ENCODE data around the gene TXLNB. TPM values are rescaled to one million over a fixed set of nuclear protein-coding genes. Genes with fewer than 3 reads are reported as not detected.
"Not testable (repeated sequence)": the region's sequence is repeated elsewhere in the genome, so short reads cannot be mapped to it uniquely, and the experiment has no call there.

The TXLNB gene
- total RNA-seq, 6 donors from 2014 or later, result 0.52 to 4.2 (median 0.94) TPM

GRCh38 chr6:139288496-139289040 is 3.2 kb downstream of the TXLNB start:
- H3K4me1 ChIP-seq, result peaks cover 21 to 29% (median 27%) of the 10 kb centered on the region in 4 donors
- 89 to 93% methylated on average over 7 to 8 of the region's 8 CpGs for WGBS, 2 donors
- H3K36me3 ChIP-seq, result no peaks in the 10 kb centered on the region
- TF ChIP-seq EP300 (IDR thresholded peaks at IDR 0.05), result no peak
- no peak for TF ChIP-seq POLR2AphosphoS5 (IDR thresholded peaks at IDR 0.05)
- TF ChIP-seq POLR2A (IDR thresholded peaks at IDR 0.05), result no peak
- no peak for TF ChIP-seq CTCF (IDR thresholded peaks at IDR 0.05)
- no peak for DNase-seq
- no peaks in the 10 kb centered on the region for H3K9me3 ChIP-seq
- no peak for ATAC-seq (ENCODE audit: low FRiP score in 2 of 2)
- H3K4me3 ChIP-seq, result no peak overlapping the region
- H3K27ac ChIP-seq, result no peak overlapping the region
- H3K27me3 ChIP-seq, result no peaks in the 10 kb centered on the region

- no peak overlapping the region for H3K4me3 ChIP-seq
- H3K27me3 ChIP-seq, result no peaks in the 10 kb centered on the region
- WGBS, 2 donors, result 95 to 98% methylated on average over 2 of the region's 2 CpGs
- no peak overlapping the region for H3K27ac ChIP-seq
- H3K36me3 ChIP-seq, result no peaks in the 10 kb centered on the region
- H3K9me3 ChIP-seq, result no peaks in the 10 kb centered on the region
- ATAC-seq (ENCODE audit: low FRiP score in 2 of 2) (no peak), DNase-seq (no peak)
- no peak for TF ChIP-seq POLR2A (IDR thresholded peaks at IDR 0.05)
- no peak for TF ChIP-seq POLR2AphosphoS5 (IDR thresholded peaks at IDR 0.05)
- TF ChIP-seq EP300 (IDR thresholded peaks at IDR 0.05), result no peak
- TF ChIP-seq CTCF (IDR thresholded peaks at IDR 0.05), result no peak
- peaks cover 20 to 29% (median 27%) of the 10 kb centered on the region in 4 donors for H3K4me1 ChIP-seq
Observed at GRCh38 chr6:139287868-139288267, 3.9 kb downstream of the TXLNB start.

- peaks cover 13 to 17% (median 16%) of the 10 kb centered on the region in 4 donors for H3K4me1 ChIP-seq
- WGBS, 2 donors, result 96 to 97% methylated on average over 10 of the region's 10 CpGs
- not testable (repeated sequence) for H3K27me3 ChIP-seq; ATAC-seq (ENCODE audit: low FRiP score in 2 of 2); H3K9me3 ChIP-seq; H3K4me3 ChIP-seq; H3K27ac ChIP-seq; DNase-seq; H3K36me3 ChIP-seq
Observed at GRCh38 chr6:139286438-139286837, 5.4 kb downstream of the TXLNB start.

GRCh38 chr6:139285590-139285989 is 6.2 kb downstream of the TXLNB start:
- no peak for ATAC-seq (ENCODE audit: low FRiP score in 2 of 2)
- Histone ChIP-seq H3K36me3 (no peaks in the 10 kb centered on the region), H3K4me1 (peaks cover 8 to 9% (median 8%) of the 10 kb centered on the region in 4 donors), H3K27ac (no peak overlapping the region), H3K4me3 (no peak overlapping the region), H3K27me3 (no peaks in the 10 kb centered on the region), H3K9me3 (no peaks in the 10 kb centered on the region)
- TF ChIP-seq POLR2A (IDR thresholded peaks at IDR 0.05) (no peak), POLR2AphosphoS5 (IDR thresholded peaks at IDR 0.05) (no peak), CTCF (IDR thresholded peaks at IDR 0.05) (no peak), EP300 (IDR thresholded peaks at IDR 0.05) (no peak)
- DNase-seq, result no peak
- 84 to 93% methylated on average over 6 of the region's 6 CpGs for WGBS, 2 donors

- H3K4me1 ChIP-seq, result peaks cover 0 to under 1% (median under 1%) of the 10 kb centered on the region in 4 donors
- no peak overlapping the region for H3K4me3 ChIP-seq
- H3K36me3 ChIP-seq, result no peaks in the 10 kb centered on the region
- TF ChIP-seq CTCF (IDR thresholded peaks at IDR 0.05), result no peak
- DNase-seq (no peak), ATAC-seq (ENCODE audit: low FRiP score in 2 of 2) (no peak)
- no peaks in the 10 kb centered on the region for H3K9me3 ChIP-seq
- H3K27me3 ChIP-seq, result no peaks in the 10 kb centered on the region
- H3K27ac ChIP-seq, result no peak overlapping the region
- 95 to 96% methylated on average over 3 of the region's 3 CpGs for WGBS, 2 donors
Observed at GRCh38 chr6:139284789-139285188, 7.0 kb downstream of the TXLNB start.

Measured in upper lobe of left lung (tissue), 6 donors.